ENCODE data around the gene CRYL1. TPM values are rescaled to one million over a fixed set of nuclear protein-coding genes. Genes with fewer than 3 reads are reported as not detected.

CRYL1 gene
- total and polyA plus RNA-seq, 2 of the 13 experiments (the other 11 are each of a cell fraction or from before 2014, with no cell fraction given) = 57.2 to 115 TPM

DNA sequence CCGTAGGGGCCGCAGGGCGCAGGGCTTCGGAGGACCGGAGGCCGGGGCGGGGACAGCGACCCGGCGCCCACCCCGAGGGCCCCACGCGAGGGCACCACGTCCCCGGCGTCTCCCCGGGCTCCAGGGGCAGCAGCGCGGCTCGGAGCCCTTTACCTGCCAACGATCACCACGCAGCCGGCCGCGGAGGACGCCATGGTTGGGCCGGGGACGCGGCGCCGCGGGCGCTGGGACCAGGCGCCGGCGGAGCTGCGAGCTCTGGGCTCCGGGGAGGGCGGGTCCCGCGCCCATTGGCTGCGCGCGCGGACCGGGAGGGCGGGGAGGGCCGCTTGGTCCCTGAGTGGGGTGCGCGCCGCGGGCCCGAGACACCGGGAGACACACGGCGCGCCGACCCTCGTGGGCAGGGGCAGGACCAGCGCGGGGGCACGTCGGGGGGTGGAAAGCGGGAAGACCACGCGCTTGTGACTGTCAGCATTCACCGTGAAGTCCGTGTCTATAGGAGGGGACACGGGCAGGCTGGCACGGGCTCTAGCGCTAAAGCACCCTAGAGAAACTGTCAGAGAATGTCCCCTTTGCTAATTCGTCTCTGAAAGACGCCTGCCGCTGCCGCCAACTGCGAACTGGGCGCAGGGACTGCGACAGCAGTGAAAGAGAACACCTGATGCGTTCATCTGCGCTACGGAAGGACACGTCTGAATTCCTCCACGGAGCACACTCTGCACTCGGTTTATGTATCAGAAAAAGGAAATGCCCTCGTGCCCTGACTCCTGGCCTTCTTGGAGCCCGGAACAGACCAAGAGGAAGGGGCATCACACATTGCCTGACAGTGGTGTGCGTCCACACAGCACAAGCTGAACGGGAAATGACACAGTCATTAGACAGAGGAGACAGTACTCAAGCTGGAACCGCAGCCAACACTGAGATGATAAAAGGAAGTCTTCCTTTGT lies at the start of gene CRYL1 (continued):
- no peak for TF ChIP-seq EZH2 (conservative IDR thresholded peaks at IDR 0.05; ENCODE audit: low read depth, low read length)
- no peak for TF ChIP-seq ZNF597 (CRISPR knock-in tag; IDR thresholded peaks at IDR 0.05)
- TF ChIP-seq ADNP (CRISPR knock-in tag; IDR thresholded peaks at IDR 0.05) = no peak
- TF ChIP-seq ZNF510 (CRISPR knock-in tag; IDR thresholded peaks at IDR 0.05; ENCODE audit: low read depth) = no peak; the same call in 1 of the 2 replicates
- no peak for TF ChIP-seq SETDB1 (CRISPR knock-in tag; IDR thresholded peaks at IDR 0.05; ENCODE audit: borderline replicate concordance)
- TF ChIP-seq ZNF30 (CRISPR knock-in tag; IDR thresholded peaks at IDR 0.05) = no peak
- peak; percentile 24; the same call in 1 of the 2 replicates for TF ChIP-seq ZNF616 (CRISPR knock-in tag; IDR thresholded peaks at IDR 0.05; ENCODE audit: low read depth)
- no peak for TF ChIP-seq ZMYM3 (CRISPR knock-in tag; IDR thresholded peaks at IDR 0.05)
- TF ChIP-seq, protein P1, sequence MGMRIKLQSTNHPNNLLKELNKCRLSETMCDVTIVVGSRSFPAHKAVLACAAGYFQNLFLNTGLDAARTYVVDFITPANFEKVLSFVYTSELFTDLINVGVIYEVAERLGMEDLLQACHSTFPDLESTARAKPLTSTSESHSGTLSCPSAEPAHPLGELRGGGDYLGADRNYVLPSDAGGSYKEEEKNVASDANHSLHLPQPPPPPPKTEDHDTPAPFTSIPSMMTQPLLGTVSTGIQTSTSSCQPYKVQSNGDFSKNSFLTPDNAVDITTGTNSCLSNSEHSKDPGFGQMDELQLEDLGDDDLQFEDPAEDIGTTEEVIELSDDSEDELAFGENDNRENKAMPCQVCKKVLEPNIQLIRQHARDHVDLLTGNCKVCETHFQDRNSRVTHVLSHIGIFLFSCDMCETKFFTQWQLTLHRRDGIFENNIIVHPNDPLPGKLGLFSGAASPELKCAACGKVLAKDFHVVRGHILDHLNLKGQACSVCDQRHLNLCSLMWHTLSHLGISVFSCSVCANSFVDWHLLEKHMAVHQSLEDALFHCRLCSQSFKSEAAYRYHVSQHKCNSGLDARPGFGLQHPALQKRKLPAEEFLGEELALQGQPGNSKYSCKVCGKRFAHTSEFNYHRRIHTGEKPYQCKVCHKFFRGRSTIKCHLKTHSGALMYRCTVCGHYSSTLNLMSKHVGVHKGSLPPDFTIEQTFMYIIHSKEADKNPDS (CRISPR knock-in tag; IDR thresholded peaks at IDR 0.05) = no peak
- TF ChIP-seq, protein P2, sequence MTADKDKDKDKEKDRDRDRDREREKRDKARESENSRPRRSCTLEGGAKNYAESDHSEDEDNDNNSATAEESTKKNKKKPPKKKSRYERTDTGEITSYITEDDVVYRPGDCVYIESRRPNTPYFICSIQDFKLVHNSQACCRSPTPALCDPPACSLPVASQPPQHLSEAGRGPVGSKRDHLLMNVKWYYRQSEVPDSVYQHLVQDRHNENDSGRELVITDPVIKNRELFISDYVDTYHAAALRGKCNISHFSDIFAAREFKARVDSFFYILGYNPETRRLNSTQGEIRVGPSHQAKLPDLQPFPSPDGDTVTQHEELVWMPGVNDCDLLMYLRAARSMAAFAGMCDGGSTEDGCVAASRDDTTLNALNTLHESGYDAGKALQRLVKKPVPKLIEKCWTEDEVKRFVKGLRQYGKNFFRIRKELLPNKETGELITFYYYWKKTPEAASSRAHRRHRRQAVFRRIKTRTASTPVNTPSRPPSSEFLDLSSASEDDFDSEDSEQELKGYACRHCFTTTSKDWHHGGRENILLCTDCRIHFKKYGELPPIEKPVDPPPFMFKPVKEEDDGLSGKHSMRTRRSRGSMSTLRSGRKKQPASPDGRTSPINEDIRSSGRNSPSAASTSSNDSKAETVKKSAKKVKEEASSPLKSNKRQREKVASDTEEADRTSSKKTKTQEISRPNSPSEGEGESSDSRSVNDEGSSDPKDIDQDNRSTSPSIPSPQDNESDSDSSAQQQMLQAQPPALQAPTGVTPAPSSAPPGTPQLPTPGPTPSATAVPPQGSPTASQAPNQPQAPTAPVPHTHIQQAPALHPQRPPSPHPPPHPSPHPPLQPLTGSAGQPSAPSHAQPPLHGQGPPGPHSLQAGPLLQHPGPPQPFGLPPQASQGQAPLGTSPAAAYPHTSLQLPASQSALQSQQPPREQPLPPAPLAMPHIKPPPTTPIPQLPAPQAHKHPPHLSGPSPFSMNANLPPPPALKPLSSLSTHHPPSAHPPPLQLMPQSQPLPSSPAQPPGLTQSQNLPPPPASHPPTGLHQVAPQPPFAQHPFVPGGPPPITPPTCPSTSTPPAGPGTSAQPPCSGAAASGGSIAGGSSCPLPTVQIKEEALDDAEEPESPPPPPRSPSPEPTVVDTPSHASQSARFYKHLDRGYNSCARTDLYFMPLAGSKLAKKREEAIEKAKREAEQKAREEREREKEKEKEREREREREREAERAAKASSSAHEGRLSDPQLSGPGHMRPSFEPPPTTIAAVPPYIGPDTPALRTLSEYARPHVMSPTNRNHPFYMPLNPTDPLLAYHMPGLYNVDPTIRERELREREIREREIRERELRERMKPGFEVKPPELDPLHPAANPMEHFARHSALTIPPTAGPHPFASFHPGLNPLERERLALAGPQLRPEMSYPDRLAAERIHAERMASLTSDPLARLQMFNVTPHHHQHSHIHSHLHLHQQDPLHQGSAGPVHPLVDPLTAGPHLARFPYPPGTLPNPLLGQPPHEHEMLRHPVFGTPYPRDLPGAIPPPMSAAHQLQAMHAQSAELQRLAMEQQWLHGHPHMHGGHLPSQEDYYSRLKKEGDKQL (CRISPR knock-in tag; IDR thresholded peaks at IDR 0.05; ENCODE audit: low read depth) = 0 out of 2 replicates have a peak, but pooled peaks have one; percentile 29
- TF ChIP-seq ZNF234 (CRISPR knock-in tag; conservative IDR thresholded peaks at IDR 0.05) = no peak
- TF ChIP-seq ZNF639 (CRISPR knock-in tag; conservative IDR thresholded peaks at IDR 0.05) = 0 out of 2 replicates have a peak, but pooled peaks have one; percentile 29
- TF ChIP-seq NR2F2 (IDR thresholded peaks at IDR 0.05; ENCODE audit: borderline replicate concordance, low read depth) = no peak
- no peak for TF ChIP-seq ZNF747 (CRISPR knock-in tag; IDR thresholded peaks at IDR 0.05; ENCODE audit: borderline replicate concordance)
- TF ChIP-seq, protein P3, sequence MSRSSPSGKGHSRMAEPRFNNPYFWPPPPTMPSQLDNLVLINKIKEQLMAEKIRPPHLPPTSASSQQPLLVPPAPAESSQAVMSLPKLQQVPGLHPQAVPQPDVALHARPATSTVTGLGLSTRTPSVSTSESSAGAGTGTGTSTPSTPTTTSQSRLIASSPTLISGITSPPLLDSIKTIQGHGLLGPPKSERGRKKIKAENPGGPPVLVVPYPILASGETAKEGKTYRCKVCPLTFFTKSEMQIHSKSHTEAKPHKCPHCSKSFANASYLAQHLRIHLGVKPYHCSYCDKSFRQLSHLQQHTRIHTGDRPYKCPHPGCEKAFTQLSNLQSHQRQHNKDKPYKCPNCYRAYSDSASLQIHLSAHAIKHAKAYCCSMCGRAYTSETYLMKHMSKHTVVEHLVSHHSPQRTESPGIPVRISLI (CRISPR knock-in tag; IDR thresholded peaks at IDR 0.05; ENCODE audit: borderline replicate concordance) = no peak
- TF ChIP-seq ZNF44 (CRISPR knock-in tag; IDR thresholded peaks at IDR 0.05) = no peak
- peak; percentile 94 for TF ChIP-seq AGO2 (optimal IDR thresholded peaks at IDR 0.05; ENCODE audit: low read depth, low read length)

Measured in HepG2 (cell line).